Breast epithelium (tissue), 3 donors: ENCODE data around the gene MAML3.

Experiments
- POLR2A ChIP-seq: fragments of 450-650 bp; IDR thresholded peaks from one replicate; pipeline ENCODE4 v1.6.1; 2016; ENCODE audit warnings: antibody characterized with exemption, mild to moderate bottlenecking, moderate library complexity
- POLR2AphosphoS5 ChIP-seq, 3 donors: sonication (generic); formaldehyde crosslinking; IDR thresholded peaks; one replicate each; pipeline ENCODE4 v1.6.1; 2017; ENCODE audit warnings: antibody characterized with exemption in 3 of 3

GRCh38 chr4:139728840-139729239, 425.1 kb downstream of the MAML3 start:
- TF ChIP-seq POLR2A (no peak), POLR2AphosphoS5 (IDR thresholded peaks at IDR 0.05) (no peak)
